Measurements from ENCODE around the gene HHLA2.

DNA sequence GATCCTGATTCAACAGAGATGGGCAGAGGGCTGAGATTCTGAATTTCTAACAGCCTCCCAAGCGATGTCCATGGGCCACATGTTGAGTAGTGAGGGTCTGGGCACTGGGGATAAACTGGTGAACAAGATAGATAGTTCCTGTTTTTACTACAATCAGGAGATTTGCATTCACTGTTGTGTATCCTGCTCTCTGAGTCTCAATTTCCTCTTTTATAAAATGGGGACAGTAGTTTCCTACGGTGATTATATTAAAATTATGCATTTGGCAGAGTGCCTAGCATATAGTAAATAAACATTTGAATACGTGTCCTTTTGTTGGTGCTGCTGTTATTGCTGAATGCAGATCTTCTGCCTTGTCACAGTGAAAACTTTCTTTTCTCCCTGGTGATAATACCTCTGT lies 111.5 kb downstream of the HHLA2 start:
- TF ChIP-seq POLR2A (IDR thresholded peaks at IDR 0.05; ENCODE audit: low read depth, low read length) (no peak), POLR2AphosphoS5 (IDR thresholded peaks at IDR 0.05; ENCODE audit: low read depth, low read length) (no peak)

Measured in GM12891 (cell line).